ENCODE data around the gene DNAJB7. TPM values are rescaled to one million over a fixed set of nuclear protein-coding genes. Genes with fewer than 3 reads are reported as not detected.

DNAJB7 gene
- total RNA-seq: not detected in 2 replicates

- no peak for DNase-seq (ENCODE audit: low read depth)
- H3K4me3 ChIP-seq (ENCODE audit: low read depth, low read length): no peak within 1 kb of the TSS
- TF ChIP-seq CTCF (conservative IDR thresholded peaks at IDR 0.05; ENCODE audit: low read depth, low read length): no peak
These were observed at the start of gene DNAJB7 for GRCh38 chr22:40862013-40862412. Gene DNAJB7 (minus strand): TSS chr22:40862113. CDS start chr22:40861994, 119 bp downstream.

GRCh38 chr22:40908895-40909294 lies 47.0 kb upstream of the DNAJB7 start:
- TF ChIP-seq CTCF (conservative IDR thresholded peaks at IDR 0.05; ENCODE audit: low read depth, low read length): no peak
- no peak for DNase-seq (ENCODE audit: low read depth)
- H3K4me3 ChIP-seq (ENCODE audit: low read depth, low read length): no peak overlapping the region

DNA sequence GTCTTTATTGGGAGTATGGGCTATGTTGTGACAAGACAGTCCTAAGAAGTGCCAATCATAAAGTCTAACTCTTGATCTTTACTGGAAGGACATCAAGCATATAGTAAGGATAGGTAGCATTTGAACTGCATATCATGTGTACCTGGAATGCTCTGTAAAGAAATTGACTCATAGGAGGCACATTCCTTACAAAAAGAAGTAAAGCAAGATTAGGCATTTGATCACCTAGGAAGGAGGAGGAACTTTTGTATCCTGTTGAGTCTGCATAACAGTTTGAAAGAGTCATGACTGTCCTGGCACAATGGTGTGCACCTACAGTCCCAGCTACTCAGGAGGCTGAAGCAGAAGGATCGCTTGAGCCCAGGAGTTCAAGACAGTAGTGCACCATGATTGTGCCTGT lies 42.2 kb upstream of the DNAJB7 start:
- no peak overlapping the region for H3K4me3 ChIP-seq (ENCODE audit: low read depth, low read length)
- no peak for TF ChIP-seq CTCF (conservative IDR thresholded peaks at IDR 0.05; ENCODE audit: low read depth, low read length)

DNA sequence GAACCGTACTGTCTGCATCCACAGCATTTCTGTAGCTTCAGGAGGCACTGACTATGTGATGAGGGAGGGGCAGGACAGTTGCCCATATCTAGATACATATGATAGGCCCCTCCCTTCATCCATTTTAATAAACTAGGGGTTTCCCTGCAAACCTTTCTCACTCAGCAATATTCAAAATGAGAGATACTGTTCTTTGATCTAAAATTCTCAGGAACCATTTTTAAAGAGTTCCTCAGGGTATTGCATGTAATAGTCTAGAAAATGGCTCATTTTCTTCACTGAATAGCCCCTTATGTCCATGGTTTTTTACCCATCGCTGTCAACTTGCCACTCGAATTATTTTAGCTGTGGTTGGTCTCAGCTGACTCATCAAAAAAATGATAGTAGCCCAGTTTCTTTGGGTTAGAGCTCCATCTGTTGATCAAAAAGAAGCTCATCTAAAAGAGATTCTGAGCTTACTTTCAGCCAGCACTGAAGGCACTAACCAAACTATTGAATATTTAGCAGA lies 37.0 kb upstream of the DNAJB7 start:
- peak; percentile 23 for DNase-seq (ENCODE audit: low read depth)
- TF ChIP-seq CTCF (conservative IDR thresholded peaks at IDR 0.05; ENCODE audit: low read depth, low read length): peak; percentile 74
- no peak overlapping the region for H3K4me3 ChIP-seq (ENCODE audit: low read depth, low read length)

More for the DNA sequence above, 42.2 kb upstream of the DNAJB7 start:
- no peak for DNase-seq (ENCODE audit: low read depth)

GRCh38 chr22:40894417-40894816 lies 32.5 kb upstream of the DNAJB7 start:
- H3K4me3 ChIP-seq (ENCODE audit: low read depth, low read length): no peak overlapping the region
- DNase-seq (ENCODE audit: low read depth): no peak
- no peak for TF ChIP-seq CTCF (conservative IDR thresholded peaks at IDR 0.05; ENCODE audit: low read depth, low read length)

DNA sequence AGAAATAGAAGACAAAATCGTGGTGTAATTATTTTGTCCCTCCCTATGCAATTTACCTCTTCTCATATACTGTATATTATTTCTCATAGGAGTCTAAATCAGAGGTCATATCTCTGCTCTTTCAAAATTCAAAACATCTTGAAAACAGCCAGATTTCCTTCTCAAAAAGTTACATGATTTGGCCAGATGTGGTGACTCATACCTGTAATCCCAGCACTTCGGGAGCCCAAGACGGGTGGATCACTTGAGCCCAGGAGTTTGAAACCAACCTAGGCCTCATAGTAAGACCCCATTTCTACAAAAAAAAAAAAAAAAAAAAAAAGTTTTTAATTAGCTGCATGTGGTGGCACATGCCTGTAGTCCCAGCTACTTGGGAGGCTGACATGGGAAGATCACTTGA lies 29.0 kb upstream of the DNAJB7 start:
- no peak for DNase-seq (ENCODE audit: low read depth)
- no peak overlapping the region for H3K4me3 ChIP-seq (ENCODE audit: low read depth, low read length)
- no peak for TF ChIP-seq CTCF (conservative IDR thresholded peaks at IDR 0.05; ENCODE audit: low read depth, low read length)

DNA sequence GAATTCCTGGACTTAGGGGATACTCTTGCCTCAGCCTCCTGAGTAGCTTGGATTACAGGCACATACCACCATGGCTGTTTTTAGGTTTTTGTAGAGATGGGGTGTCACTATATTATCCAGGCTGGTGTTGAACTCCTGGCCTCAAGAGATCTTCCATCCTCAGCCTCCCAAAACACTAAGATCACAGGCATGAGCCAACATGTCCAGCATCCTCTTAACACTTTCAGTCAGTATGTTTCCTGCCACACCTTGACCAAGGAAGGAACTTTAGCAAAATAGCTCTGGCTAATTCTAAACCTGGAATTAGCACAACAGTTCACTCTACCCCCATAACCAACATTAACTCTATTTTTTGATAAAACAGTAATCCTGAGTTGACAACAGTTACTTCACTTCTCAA lies 27.2 kb upstream of the DNAJB7 start:
- DNase-seq (ENCODE audit: low read depth): no peak
- no peak overlapping the region for H3K4me3 ChIP-seq (ENCODE audit: low read depth, low read length)
- TF ChIP-seq CTCF (conservative IDR thresholded peaks at IDR 0.05; ENCODE audit: low read depth, low read length): no peak

Measured in epithelial cell of proximal tubule (primary cell).